Endothelial cell of umbilical vein (primary cell): ENCODE measurements around the gene IFIT5.
"Not testable (repeated sequence)": the region's sequence is repeated elsewhere in the genome, so short reads cannot be mapped to it uniquely, and the experiment has no call there.

Experiments used
- CTCF ChIP-seq, 2 donors: IDR thresholded peaks; 1 replicate in 1 of 2; 2 replicates in 1 of 2; pipeline ENCODE4 v1.5.1; 2011; ENCODE audit warnings: low read length in 2 of 2, mild to moderate bottlenecking in 2 of 2, moderate library complexity in 2 of 2, control low read depth in 1 of 2, inconsistent platforms in 1 of 2, low read depth in 1 of 2; ENCODE audit not compliant: insufficient read depth in 1 of 2; ENCODE audit errors: extremely low read depth in 1 of 2
- EZH2 ChIP-seq: IDR thresholded peaks from 2 replicates; pipeline ENCODE4 v1.6.1; 2012; ENCODE audit warnings: borderline replicate concordance, low read depth, mild to moderate bottlenecking, moderate library complexity, low read length, inconsistent platforms; ENCODE audit not compliant: severe bottlenecking
- FOS ChIP-seq: IDR thresholded peaks from 2 replicates; pipeline ENCODE4 v1.6.1; 2011; ENCODE audit warnings: mild to moderate bottlenecking, low read length, moderate library complexity, borderline replicate concordance; ENCODE audit not compliant: insufficient read depth
- GATA2 ChIP-seq: IDR thresholded peaks from 2 replicates; pipeline ENCODE4 v1.7.0; 2011; ENCODE audit warnings: low read depth, mild to moderate bottlenecking, moderate library complexity, mixed read lengths, low read length; ENCODE audit not compliant: insufficient read length, insufficient read depth
- JUN ChIP-seq: IDR thresholded peaks from 2 replicates; pipeline ENCODE4 v1.6.1; 2011; ENCODE audit warnings: borderline replicate concordance, low read depth; ENCODE audit not compliant: insufficient read length, insufficient read depth
- MAX ChIP-seq: IDR thresholded peaks from 2 replicates; pipeline ENCODE4 v1.6.1; 2011; ENCODE audit not compliant: insufficient read depth, insufficient read length
- MYC ChIP-seq: IDR thresholded peaks from one replicate; pipeline ENCODE4 v1.6.1; 2011; ENCODE audit warnings: mild to moderate bottlenecking, low read depth, low read length
- POLR2A ChIP-seq: IDR thresholded peaks from 2 replicates; pipeline ENCODE4 v1.6.1; 2012; ENCODE audit warnings: low read depth, mild to moderate bottlenecking, control low read depth, low read length
- POLR2AphosphoS5 ChIP-seq: IDR thresholded peaks from 2 replicates; pipeline ENCODE4 v1.6.1; 2012; ENCODE audit warnings: low read depth, mild to moderate bottlenecking, control low read depth, low read length, moderate library complexity; ENCODE audit not compliant: insufficient read depth

- not testable (repeated sequence) for TF ChIP-seq POLR2A; GATA2; CTCF (IDR thresholded peaks at IDR 0.05; ENCODE audit: extremely low read depth in 1 of 2, insufficient read depth in 1 of 2, low read depth in 1 of 2, low read length in 2 of 2); MAX; POLR2AphosphoS5; EZH2; JUN; MYC; FOS
These were observed 23.2 kb upstream of the IFIT5 start for GRCh38 chr10:89391226-89391576.
